ENCODE results near the gene NEDD4L. TPM values are rescaled to one million over a fixed set of nuclear protein-coding genes. Genes with fewer than 3 reads are reported as not detected.

Gene NEDD4L
- total and polyA plus RNA-seq, 9 donors, result 24.8 to 43.1 (median 34.0) TPM

GRCh38 chr18:58042826-58043490 lies 1.1 kb upstream of the NEDD4L start:
- Histone ChIP-seq H3K4me1 (ENCODE audit: control insufficient read depth, insufficient read depth, low read length) (peaks cover 17% of the 10 kb centered on the region), H3K27ac (ENCODE audit: low read length) (no peak overlapping the region), H3K9me3 (replicated peaks; ENCODE audit: control insufficient read depth, low read depth, low read length) (no peaks in the 10 kb centered on the region), H3K4me3 (ENCODE audit: low read length) (peak overlapping the region; percentile 80), H3K27me3 (ENCODE audit: control insufficient read depth, insufficient read depth, low read length) (peaks cover 6% of the 10 kb centered on the region), H3K36me3 (ENCODE audit: control insufficient read depth, insufficient read depth, low read length) (no peaks in the 10 kb centered on the region)
- DNase-seq, result peak; percentile 17
- WGBS (ENCODE audit: insufficient coverage), result 6% methylated on average over 13 of the region's 19 CpGs

- Histone ChIP-seq H3K27me3 (ENCODE audit: control insufficient read depth, insufficient read depth, low read length) (peaks cover 6% of the 10 kb centered on the region), H3K4me3 (ENCODE audit: low read length) (peak overlapping the region; percentile 80), H3K36me3 (ENCODE audit: control insufficient read depth, insufficient read depth, low read length) (no peaks in the 10 kb centered on the region), H3K9me3 (replicated peaks; ENCODE audit: control insufficient read depth, low read depth, low read length) (no peaks in the 10 kb centered on the region), H3K4me1 (ENCODE audit: control insufficient read depth, insufficient read depth, low read length) (peaks cover 17% of the 10 kb centered on the region), H3K27ac (ENCODE audit: low read length) (peak overlapping the region; percentile 42)
- DNase-seq, result peak; percentile 49
- WGBS (ENCODE audit: insufficient coverage), result under 1% methylated on average over 59 of the region's 94 CpGs
Measured at GRCh38 chr18:58044370-58045241, 580 bp downstream of the NEDD4L start.

GRCh38 chr18:58045242-58046092 lies 1.4 kb downstream of the NEDD4L start:
- Histone ChIP-seq H3K9me3 (replicated peaks; ENCODE audit: control insufficient read depth, low read depth, low read length) (no peaks in the 10 kb centered on the region), H3K27ac (ENCODE audit: low read length) (peak overlapping the region; percentile 42), H3K36me3 (ENCODE audit: control insufficient read depth, insufficient read depth, low read length) (no peaks in the 10 kb centered on the region), H3K4me3 (ENCODE audit: low read length) (peak overlapping the region; percentile 80), H3K27me3 (ENCODE audit: control insufficient read depth, insufficient read depth, low read length) (peaks cover 6% of the 10 kb centered on the region), H3K4me1 (ENCODE audit: control insufficient read depth, insufficient read depth, low read length) (peaks cover 17% of the 10 kb centered on the region)
- 8% methylated on average over 9 of the region's 33 CpGs for WGBS (ENCODE audit: insufficient coverage)
- DNase-seq, result peak; percentile 42

- H3K27ac ChIP-seq (ENCODE audit: low read length), result no peak overlapping the region
- H3K4me1 ChIP-seq (ENCODE audit: control insufficient read depth, insufficient read depth, low read length), result peaks cover 17% of the 10 kb centered on the region
- WGBS (ENCODE audit: insufficient coverage), result no CpG with 5 or more reads among the region's 9 CpGs
- H3K36me3 ChIP-seq (ENCODE audit: control insufficient read depth, insufficient read depth, low read length), result no peaks in the 10 kb centered on the region
- H3K9me3 ChIP-seq (replicated peaks; ENCODE audit: control insufficient read depth, low read depth, low read length), result no peaks in the 10 kb centered on the region
- no peak for DNase-seq
- H3K27me3 ChIP-seq (ENCODE audit: control insufficient read depth, insufficient read depth, low read length), result peaks cover 6% of the 10 kb centered on the region
- H3K4me3 ChIP-seq (ENCODE audit: low read length), result peak overlapping the region; percentile 80
Measured at GRCh38 chr18:58046093-58046793, 2.2 kb downstream of the NEDD4L start.

GRCh38 chr18:58046794-58047555 lies 2.9 kb downstream of the NEDD4L start:
- no peak overlapping the region for H3K4me3 ChIP-seq (ENCODE audit: low read length)
- H3K27ac ChIP-seq (ENCODE audit: low read length), result no peak overlapping the region
- 71% methylated on average over 7 of the region's 12 CpGs for WGBS (ENCODE audit: insufficient coverage)
- peaks cover 6% of the 10 kb centered on the region for H3K27me3 ChIP-seq (ENCODE audit: control insufficient read depth, insufficient read depth, low read length)
- no peaks in the 10 kb centered on the region for H3K36me3 ChIP-seq (ENCODE audit: control insufficient read depth, insufficient read depth, low read length)
- peaks cover 17% of the 10 kb centered on the region for H3K4me1 ChIP-seq (ENCODE audit: control insufficient read depth, insufficient read depth, low read length)
- no peak for DNase-seq
- H3K9me3 ChIP-seq (replicated peaks; ENCODE audit: control insufficient read depth, low read depth, low read length), result no peaks in the 10 kb centered on the region

GRCh38 chr18:58047556-58047882 lies 3.5 kb downstream of the NEDD4L start:
- H3K27ac ChIP-seq (ENCODE audit: low read length), result no peak overlapping the region
- H3K4me3 ChIP-seq (ENCODE audit: low read length), result no peak overlapping the region
- no CpG with 5 or more reads among the region's 3 CpGs for WGBS (ENCODE audit: insufficient coverage)

GRCh38 chr18:58048081-58048642 lies 4.1 kb downstream of the NEDD4L start:
- WGBS (ENCODE audit: insufficient coverage), result 92% methylated on average over 4 of the region's 5 CpGs
- H3K9me3 ChIP-seq (replicated peaks; ENCODE audit: control insufficient read depth, low read depth, low read length), result no peaks in the 10 kb centered on the region
- no peak overlapping the region for H3K27ac ChIP-seq (ENCODE audit: low read length)
- H3K36me3 ChIP-seq (ENCODE audit: control insufficient read depth, insufficient read depth, low read length), result no peaks in the 10 kb centered on the region
- H3K27me3 ChIP-seq (ENCODE audit: control insufficient read depth, insufficient read depth, low read length), result peaks cover 6% of the 10 kb centered on the region
- no peak overlapping the region for H3K4me3 ChIP-seq (ENCODE audit: low read length)
- no peak for DNase-seq
- H3K4me1 ChIP-seq (ENCODE audit: control insufficient read depth, insufficient read depth, low read length), result peaks cover 17% of the 10 kb centered on the region

More at GRCh38 chr18:58047556-58047882, 3.5 kb downstream of the NEDD4L start:
- H3K9me3 ChIP-seq (replicated peaks; ENCODE audit: control insufficient read depth, low read depth, low read length), result no peaks in the 10 kb centered on the region
- peaks cover 17% of the 10 kb centered on the region for H3K4me1 ChIP-seq (ENCODE audit: control insufficient read depth, insufficient read depth, low read length)
- no peaks in the 10 kb centered on the region for H3K36me3 ChIP-seq (ENCODE audit: control insufficient read depth, insufficient read depth, low read length)
- peaks cover 6% of the 10 kb centered on the region for H3K27me3 ChIP-seq (ENCODE audit: control insufficient read depth, insufficient read depth, low read length)
- peak; percentile 36 for DNase-seq

- no peak for DNase-seq
- no peak overlapping the region for H3K27ac ChIP-seq (ENCODE audit: low read length)
- no peak overlapping the region for H3K4me3 ChIP-seq (ENCODE audit: low read length)
- no peaks in the 10 kb centered on the region for H3K9me3 ChIP-seq (replicated peaks; ENCODE audit: control insufficient read depth, low read depth, low read length)
- peaks cover 6% of the 10 kb centered on the region for H3K27me3 ChIP-seq (ENCODE audit: control insufficient read depth, insufficient read depth, low read length)
- peaks cover 15% of the 10 kb centered on the region for H3K4me1 ChIP-seq (ENCODE audit: control insufficient read depth, insufficient read depth, low read length)
- 71% methylated on average over 3 of the region's 6 CpGs for WGBS (ENCODE audit: insufficient coverage)
- H3K36me3 ChIP-seq (ENCODE audit: control insufficient read depth, insufficient read depth, low read length), result no peaks in the 10 kb centered on the region
Measured at GRCh38 chr18:58049000-58049688, 5.1 kb downstream of the NEDD4L start.
